Erythroblast (primary cell): ENCODE measurements around the gene PPP1R2.

Experiments used
- GATA1 ChIP-seq: IDR thresholded peaks from 2 replicates; pipeline ENCODE4 v1.6.1; 2011; ENCODE audit warnings: low read depth, mild to moderate bottlenecking, control low read depth, low read length, moderate library complexity
- POLR2A ChIP-seq: IDR thresholded peaks from 2 replicates; pipeline ENCODE4 v1.6.1; 2011; ENCODE audit warnings: mild to moderate bottlenecking, low read length

- no peak for TF ChIP-seq POLR2A
- TF ChIP-seq GATA1: no peak
These were observed 23.7 kb upstream of the PPP1R2 start for GRCh38 chr3:195566797-195567196.
